ENCODE measurements around the gene NTN5.
A peak's percentile ranks its signal among the peaks of the same experiment; 100 is the strongest.

The NTN5 gene

GRCh38 chr19:48627865-48628314 lies 44.9 kb downstream of the NTN5 start:
- DNase-seq = no peak

- no peak for DNase-seq
Measured at GRCh38 chr19:48627201-48627864, 45.5 kb downstream of the NTN5 start.

GRCh38 chr19:48625891-48626327 lies 46.9 kb downstream of the NTN5 start:
- DNase-seq = no peak

GRCh38 chr19:48624791-48625723 lies 47.8 kb downstream of the NTN5 start:
- DNase-seq = no peak

- DNase-seq = peak; percentile 68
Measured at GRCh38 chr19:48624067-48624594, 48.7 kb downstream of the NTN5 start.

- DNase-seq = no peak
Measured at GRCh38 chr19:48623556-48624066, 49.2 kb downstream of the NTN5 start.

- DNase-seq = no peak
Measured at GRCh38 chr19:48619692-48620585, 52.9 kb downstream of the NTN5 start.

- DNase-seq = peak; percentile 92
Measured at GRCh38 chr19:48618916-48619691, 53.7 kb downstream of the NTN5 start, which contains the start of the genes RPL18 and SPHK2. Gene RPL18 (minus strand): TSS chr19:48619178. CDS start chr19:48619143, 35 bp downstream. Gene SPHK2 (plus strand): TSS chr19:48619506. CDS start chr19:48620515, 1,009 bp downstream.

- DNase-seq = no peak
Measured at GRCh38 chr19:48618278-48618915, 54.4 kb downstream of the NTN5 start.

- no peak for DNase-seq
Measured at GRCh38 chr19:48617146-48617937, 55.5 kb downstream of the NTN5 start.

- no peak for DNase-seq
Measured at GRCh38 chr19:48616491-48617056, 56.2 kb downstream of the NTN5 start.

GRCh38 chr19:48616041-48616436 lies 56.8 kb downstream of the NTN5 start:
- DNase-seq = no peak

GRCh38 chr19:48615231-48616040 lies 57.4 kb downstream of the NTN5 start:
- DNase-seq = no peak

- DNase-seq = peak; percentile 71
Measured at GRCh38 chr19:48614436-48615230, 58.2 kb downstream of the NTN5 start, which contains the start of gene FAM83E. Gene FAM83E (minus strand): TSS chr19:48615076. CDS start chr19:48613372, 1,704 bp downstream.

- DNase-seq = peak; percentile 48
Measured at GRCh38 chr19:48613852-48614435, 58.9 kb downstream of the NTN5 start.

- DNase-seq = no peak
Measured at GRCh38 chr19:48613024-48613851, 59.6 kb downstream of the NTN5 start.

Data from 8988T (cell line).